DMS153 (cell line): ENCODE measurements around the gene PGM3.

Experiments used
- DNase-seq: peaks from one replicate; lab custom pipeline; 2025; lab: John Stamatoyannopoulos, UW

PGM3 gene

GRCh38 chr6:83119742-83120300 is 73.2 kb downstream of the PGM3 start:
- DNase-seq, result no peak

GRCh38 chr6:83117802-83118201 is 75.3 kb downstream of the PGM3 start:
- no peak for DNase-seq
